LNCAP (cell line): ENCODE measurements around the gene NOC2L.

ENCODE experiments used
- TF ChIP-seq, protein P1 (sequence below): fragments of 450-650 bp; IDR thresholded peaks from 2 replicates; pipeline ENCODE4 v1.5.1; 2017; ENCODE audit warnings: mild to moderate bottlenecking

NOC2L gene

DNA sequence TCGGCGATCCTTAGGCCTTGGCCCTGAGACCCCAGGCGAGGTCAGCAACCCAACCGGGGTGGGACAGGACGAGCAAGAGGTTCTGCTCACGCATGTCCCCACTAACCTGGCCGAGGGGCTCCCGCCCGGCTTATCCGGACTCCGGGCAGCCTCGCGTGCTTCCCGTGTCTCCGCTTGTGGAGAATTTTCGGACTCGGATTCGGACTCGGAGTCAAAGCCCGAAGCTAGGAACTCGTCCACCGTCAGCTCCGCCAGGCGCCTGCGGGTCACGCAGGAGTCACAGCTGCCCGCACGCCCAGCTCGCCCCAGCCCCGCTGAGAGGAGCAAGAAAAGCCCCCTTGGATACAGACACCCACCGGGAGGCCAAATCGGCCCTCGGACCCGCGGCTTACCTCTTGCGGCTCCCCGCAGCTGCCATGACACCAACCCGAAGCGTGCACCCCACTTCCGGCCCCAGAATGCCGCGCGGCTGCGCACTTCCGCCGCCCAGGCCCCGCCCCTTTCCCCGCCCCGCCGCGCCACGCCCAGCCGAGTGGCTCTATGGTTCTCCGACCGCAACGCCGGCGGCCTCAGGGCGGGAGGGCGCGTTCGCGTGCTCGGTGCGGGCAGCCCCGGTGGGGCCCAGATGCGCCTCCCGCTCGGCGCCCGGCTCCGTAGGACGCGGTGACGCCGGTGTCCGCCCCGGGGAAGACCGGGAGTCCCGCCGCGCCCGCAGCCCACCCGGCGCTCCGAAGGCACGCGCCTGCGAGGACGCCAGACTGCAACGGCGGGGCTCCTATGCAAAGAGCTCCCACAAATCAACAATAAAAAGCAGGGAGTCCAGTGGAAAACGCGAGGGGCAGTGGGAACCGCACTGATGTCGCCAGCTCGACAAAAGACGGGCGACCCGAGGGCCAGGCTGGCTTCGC lies at the start of gene NOC2L:
Gene NOC2L, minus strand, starts transcription at position 434 of the 908 bp plus-strand sequence. Its CDS starts 16 bp downstream, at position 418.
- TF ChIP-seq, protein P1, sequence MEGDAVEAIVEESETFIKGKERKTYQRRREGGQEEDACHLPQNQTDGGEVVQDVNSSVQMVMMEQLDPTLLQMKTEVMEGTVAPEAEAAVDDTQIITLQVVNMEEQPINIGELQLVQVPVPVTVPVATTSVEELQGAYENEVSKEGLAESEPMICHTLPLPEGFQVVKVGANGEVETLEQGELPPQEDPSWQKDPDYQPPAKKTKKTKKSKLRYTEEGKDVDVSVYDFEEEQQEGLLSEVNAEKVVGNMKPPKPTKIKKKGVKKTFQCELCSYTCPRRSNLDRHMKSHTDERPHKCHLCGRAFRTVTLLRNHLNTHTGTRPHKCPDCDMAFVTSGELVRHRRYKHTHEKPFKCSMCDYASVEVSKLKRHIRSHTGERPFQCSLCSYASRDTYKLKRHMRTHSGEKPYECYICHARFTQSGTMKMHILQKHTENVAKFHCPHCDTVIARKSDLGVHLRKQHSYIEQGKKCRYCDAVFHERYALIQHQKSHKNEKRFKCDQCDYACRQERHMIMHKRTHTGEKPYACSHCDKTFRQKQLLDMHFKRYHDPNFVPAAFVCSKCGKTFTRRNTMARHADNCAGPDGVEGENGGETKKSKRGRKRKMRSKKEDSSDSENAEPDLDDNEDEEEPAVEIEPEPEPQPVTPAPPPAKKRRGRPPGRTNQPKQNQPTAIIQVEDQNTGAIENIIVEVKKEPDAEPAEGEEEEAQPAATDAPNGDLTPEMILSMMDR, result no peak

DNA sequence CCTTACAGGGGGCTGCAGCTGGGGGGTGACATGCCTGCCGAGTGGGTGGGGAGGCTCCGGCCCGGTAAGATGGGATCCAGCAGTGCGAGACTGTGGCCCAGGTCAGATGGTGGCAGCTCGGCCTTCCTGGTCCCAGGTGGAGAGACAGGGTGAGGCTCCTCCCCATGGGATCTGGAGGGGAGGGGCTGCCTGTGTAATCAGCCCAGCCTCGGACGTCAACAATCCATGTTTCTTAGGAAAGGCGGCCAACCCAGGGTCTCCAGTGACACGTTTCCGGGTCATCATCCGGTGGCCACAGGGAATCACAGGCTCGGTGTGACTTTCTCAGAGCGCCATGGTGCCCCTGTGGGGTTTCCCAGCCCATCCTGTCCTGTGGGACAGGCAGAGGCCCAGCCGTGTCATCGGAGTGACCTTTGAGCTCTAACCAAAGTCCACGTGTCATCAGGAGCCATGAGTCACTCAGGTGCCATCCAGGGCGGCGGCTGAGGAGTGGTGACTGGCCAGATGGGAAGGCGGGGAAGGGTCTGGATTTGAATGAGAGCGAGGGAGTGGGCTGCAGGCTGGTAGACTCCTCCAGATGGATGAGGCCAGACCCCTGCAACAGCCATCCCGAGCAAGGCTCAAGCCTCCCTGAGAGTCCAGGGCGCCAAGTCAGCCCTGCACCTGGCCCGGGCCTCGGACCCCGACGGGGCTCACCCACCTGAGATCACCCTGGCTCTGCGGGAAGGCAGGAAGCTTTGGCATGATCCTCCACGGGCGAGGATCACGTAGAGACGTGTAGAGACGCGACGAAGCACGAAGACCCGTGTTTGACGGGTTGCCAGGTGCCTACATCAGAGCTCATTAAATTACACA lies 47.5 kb upstream of the NOC2L start:
- TF ChIP-seq, protein P1, result no peak

DNA sequence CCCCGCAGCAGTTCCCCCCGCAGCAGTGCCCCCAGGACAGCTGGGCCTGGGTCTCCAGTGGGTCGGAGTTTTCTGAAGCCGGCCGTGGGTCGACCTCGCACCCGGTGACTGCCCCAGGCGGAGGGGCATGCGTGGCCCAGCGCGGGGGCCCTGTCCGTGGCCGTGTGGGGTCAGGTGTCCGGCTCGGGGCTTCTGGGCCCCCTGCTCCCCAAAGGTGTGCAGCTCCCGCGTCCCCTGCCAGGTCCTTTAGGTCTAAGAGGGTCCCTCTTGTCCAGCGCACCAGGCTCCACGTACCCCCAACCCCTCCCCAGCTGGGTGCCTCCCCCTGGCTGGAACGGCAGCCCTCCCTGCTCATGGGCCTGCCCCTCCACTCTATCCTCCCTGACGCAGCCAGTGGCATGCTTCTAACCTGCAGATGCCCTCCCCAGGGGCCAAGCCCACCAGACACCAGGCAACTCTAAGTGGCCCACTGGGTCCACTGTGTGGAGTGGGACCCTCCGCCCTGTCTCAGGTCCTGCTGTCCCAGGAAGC lies 46.8 kb upstream of the NOC2L start:
- TF ChIP-seq, protein P1, result no peak

DNA sequence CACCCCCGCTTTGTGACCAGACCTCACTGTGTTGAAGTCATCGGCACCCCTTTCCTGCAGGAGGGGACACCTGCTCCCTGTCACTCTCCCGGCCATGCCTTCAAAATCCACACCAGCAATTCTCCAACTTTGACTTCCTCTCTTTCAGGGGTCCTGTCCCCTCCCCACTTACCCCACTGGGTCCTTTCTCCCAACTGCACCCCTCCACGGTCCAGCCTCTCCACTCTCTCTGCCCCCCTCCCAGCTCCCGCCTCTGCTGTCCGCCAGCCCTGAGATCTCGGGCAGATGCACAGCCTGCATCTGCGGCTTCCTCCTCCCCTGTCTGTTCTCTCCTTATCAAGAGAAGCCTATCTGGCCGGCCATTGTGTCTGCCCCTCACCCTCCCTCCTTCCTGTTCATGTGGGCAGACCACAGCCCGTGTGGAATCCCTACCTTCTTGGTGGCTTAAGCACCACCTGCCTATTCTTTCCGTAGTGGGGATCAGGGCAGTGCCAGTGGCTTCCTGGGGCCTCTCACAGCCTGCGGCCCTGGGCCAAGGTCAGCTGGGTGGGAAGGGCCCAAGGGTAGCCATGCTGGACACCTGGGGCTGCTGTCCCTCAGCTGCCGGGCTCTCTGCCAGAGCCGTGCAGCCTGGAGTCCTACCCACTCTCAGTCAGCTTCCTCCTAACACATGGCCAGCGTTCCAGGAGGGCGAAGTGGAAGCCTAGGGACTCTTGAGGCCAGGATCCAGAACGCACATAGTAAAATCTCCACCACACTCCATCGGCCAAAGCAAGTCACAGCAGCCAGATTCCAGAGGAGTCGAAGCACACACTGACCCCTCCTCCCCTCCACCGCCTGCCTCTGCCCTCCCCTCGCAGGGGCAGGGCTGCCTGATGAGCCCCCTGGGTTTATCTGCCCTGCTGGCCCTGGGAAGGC lies 46.0 kb upstream of the NOC2L start:
- TF ChIP-seq, protein P1, result no peak

DNA sequence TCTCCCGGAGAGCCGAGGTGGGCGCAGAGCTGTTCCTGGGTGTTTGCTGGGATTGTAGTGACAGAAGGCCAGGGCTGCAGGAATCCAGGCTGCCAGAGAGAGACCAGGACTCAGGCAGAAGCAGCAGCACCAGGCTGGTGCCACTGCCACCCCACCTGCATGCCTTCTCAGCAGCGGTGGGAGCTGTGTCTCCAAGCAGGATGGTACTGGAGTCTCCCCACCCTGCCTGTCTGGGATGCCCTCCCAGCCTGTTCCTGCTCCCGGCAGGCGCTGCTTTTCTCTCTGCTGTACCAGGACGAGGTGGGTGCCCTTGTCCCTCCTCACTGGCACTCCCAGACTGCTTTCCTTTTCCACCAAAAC lies 45.3 kb upstream of the NOC2L start:
- TF ChIP-seq, protein P1, result no peak

DNA sequence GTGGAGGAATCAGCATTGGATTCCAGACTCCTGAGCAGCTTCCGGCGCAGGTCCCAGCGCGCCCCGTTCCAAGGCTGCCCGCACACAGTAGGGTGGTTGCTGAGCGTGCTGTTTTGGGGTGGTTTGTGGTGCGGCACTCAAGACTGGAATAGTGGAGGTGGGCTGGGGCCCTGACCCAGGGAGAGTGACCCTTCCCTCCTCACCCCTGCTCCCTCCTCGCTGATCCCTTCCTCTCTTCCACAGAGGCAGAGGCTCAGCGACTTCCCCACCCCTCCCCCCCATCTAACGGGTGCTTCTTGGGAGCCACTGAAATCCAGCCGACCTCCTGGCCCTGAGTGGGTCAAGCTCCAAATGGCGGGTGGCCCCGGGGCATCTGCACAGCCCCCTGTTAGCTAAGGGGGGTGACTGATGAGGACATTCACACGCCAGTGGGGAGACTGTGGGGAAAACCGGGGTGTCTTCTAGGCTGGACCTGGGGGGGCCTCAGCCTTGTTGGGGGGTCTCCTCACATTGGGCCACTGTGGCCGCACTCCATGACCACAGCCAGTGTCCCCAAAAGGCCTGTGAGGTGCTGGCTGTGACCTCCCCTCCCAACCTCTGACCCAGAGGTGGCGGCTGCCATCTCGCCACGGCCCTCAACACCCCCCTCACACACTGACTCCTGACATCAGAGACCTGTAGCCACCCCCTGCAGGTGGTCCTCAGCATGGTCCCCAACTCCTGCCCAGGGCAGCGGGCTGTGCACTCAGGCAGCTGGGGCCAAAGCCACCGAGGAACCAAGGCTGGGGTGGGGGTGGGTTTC lies 44.8 kb upstream of the NOC2L start:
- TF ChIP-seq, protein P1, result no peak
